ENCODE measurements around the gene MAMSTR.
"Not testable (repeated sequence)": the region's sequence is repeated elsewhere in the genome, so short reads cannot be mapped to it uniquely, and the experiment has no call there.

Gene MAMSTR, protein sequence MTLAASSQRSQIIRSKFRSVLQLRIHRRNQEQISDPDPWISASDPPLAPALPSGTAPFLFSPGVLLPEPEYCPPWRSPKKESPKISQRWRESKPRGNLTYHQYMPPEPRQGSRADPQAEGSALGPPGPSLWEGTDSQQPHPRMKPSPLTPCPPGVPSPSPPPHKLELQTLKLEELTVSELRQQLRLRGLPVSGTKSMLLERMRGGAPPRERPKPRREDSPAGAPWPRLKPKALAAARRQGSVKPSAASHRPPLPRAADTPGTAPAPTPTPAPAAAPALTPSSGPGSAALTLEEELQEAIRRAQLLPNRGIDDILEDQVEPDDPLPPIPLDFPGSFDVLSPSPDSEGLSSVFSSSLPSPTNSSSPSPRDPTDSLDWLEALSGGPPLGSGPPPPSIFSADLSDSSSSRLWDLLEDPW

GRCh38 chr19:48719263-48720171, at the start of gene MAMSTR:
TSS of gene MAMSTR (minus strand) at chr19:48719725. CDS start at chr19:48719031, 694 bp downstream.
- Histone ChIP-seq H3K9ac (ENCODE audit: low read depth, low read length) (peak within 1 kb of the TSS; percentile 79; the same call in 1 of the 2 replicates), H3K36me3 (ENCODE audit: insufficient read depth, low read length) (no peaks in the 10 kb centered on the region), H3K4me1 (ENCODE audit: insufficient read depth, low read length) (peaks cover 14% of the 10 kb centered on the region; the same call in 1 of the 2 replicates), H3K9me3 (ENCODE audit: control insufficient read depth, insufficient read depth, low read length) (no peaks in the 10 kb centered on the region)

DNA sequence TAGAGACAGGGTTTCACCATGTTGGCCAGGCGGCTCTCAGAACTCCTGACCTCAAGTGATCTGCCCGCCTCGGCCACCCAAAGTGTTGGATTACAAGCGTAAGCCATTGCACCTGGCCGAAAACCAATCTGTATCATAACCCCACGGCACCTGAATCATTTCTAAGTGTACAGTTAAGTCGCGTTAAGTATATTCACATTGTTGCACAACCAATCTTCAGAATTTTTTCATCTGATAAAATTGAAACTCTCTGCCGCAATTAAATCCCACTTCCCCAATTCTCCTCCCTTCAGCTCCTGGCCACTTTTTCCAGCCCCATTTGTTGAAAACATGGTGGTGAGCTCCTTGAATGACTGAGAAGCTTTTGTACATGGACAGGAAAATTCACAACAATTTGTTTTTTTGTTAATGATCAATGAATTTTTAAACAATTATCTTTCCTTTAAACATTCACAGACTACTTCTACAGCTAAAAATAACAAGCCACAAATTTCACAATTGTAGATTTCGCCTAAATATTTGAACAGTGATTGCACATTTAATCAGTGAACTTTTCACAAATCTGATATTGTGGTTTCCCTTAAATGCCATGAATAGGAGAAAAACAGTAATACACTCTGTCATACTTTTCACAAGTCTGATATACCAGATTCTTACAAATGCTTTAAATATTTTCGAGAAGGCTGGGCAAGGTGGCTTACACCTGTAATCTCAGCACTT, 49.6 kb upstream of the MAMSTR start:
- Histone ChIP-seq H3K9ac (ENCODE audit: low read depth, low read length) (no peak overlapping the region), H3K4me1 (ENCODE audit: insufficient read depth, low read length) (peaks cover 4% of the 10 kb centered on the region; the same call in 1 of the 2 replicates), H3K9me3 (ENCODE audit: control insufficient read depth, insufficient read depth, low read length) (no peaks in the 10 kb centered on the region), H3K36me3 (ENCODE audit: insufficient read depth, low read length) (no peaks in the 10 kb centered on the region)

DNA sequence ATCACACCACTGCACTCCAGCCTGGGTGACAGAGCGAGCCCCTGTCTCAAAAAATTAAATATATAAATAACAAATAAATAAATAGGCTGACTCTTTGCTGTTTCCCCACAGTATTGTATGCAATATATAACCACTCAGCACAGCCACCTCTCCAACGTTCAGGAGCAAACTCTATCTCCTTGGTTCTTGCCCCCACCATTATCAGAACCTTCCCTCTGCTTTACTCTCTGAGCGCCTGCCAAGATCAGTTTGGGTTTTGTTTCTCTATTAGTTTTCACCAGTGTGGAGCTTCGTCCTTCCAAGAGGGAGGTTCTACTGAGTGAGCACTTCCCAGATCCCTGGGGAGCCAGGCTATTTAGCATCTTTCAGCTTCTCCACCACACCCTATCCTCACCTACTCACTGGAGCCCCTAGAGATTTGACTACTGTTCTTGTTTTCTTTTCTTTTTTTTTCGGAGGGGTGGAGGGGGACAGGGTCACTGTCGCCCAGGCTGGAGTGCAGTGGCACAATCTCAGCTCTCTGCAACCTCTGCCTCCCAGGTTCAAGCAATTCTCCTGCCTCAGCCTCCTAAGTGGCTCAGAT, 48.7 kb upstream of the MAMSTR start:
- H3K4me1 ChIP-seq (ENCODE audit: insufficient read depth, low read length); H3K36me3 ChIP-seq (ENCODE audit: insufficient read depth, low read length); H3K9ac ChIP-seq (ENCODE audit: low read depth, low read length); H3K9me3 ChIP-seq (ENCODE audit: control insufficient read depth, insufficient read depth, low read length): not testable (repeated sequence)

DNA sequence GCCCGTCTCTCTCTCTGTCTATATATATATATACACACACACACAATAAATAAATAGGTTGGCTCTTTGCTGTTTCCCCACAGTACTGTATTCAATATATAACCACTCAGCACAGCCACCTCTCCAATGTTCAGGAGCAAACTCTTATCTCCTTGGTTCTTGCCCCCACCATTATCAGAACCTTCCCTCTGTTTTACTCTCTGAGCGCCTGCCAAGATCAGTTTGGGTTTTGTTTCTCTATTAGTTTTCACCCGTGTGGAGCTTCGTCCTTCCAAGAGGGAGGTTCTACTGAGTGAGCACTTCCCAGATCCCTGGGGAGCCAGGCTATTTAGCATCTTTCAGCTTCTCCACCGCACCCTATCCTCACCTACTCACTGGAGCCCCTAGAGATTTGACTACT, 46.3 kb upstream of the MAMSTR start:
- H3K4me1 ChIP-seq (ENCODE audit: insufficient read depth, low read length); H3K9me3 ChIP-seq (ENCODE audit: control insufficient read depth, insufficient read depth, low read length); H3K9ac ChIP-seq (ENCODE audit: low read depth, low read length); H3K36me3 ChIP-seq (ENCODE audit: insufficient read depth, low read length): not testable (repeated sequence)

DNA sequence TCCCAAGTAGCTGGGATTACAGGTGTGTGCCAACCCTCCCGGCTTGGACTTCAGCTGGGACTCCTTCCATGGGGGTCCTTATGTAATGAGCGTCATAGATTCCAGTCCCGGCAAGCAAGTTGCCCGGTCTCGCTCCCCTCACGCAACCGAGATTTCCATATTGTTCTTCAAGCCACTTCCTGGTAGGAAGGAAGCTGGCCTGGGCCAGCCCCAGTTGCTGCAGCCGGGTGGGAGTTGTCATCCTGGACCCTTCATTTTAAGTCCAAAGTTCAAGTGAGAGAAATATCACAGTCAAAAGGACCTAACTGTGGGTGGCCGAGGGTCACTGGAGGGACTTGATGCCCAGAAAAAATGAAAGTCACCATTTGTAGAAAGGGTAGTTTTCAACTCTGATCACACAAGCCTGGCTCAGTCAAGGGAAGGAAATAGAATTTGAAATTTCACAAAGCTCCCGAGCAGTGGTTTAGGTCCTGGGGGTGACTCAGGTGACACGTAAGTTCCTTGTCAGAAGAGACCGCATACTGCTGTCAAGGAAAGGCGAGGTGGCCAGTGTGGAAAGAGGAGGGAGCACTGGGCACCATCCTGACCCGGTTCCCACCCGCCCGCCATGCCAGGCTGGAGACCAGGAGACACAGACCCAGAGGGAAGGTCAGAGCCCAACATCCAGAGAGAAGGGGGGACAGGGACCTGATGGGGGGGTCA, 41.1 kb upstream of the MAMSTR start:
- no peak overlapping the region for H3K9ac ChIP-seq (ENCODE audit: low read depth, low read length)

DNA sequence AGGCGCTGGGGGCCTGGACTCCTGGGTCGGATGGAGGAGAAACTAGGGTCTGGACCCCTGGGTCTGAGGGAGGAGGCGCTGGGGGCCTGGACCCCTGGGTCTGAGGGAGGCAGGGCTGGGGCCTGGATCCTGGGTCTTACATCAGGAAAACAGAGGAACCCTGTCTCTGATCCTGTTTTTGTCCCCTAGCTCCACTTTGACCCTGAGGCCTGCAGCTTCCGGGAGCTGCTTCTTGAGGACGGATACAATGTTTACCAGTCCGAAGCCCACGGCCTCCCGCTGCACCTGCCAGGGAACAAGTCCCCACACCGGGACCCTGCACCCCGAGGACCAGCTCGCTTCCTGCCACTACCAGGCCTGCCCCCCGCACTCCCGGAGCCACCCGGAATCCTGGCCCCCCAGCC, 38.2 kb upstream of the MAMSTR start:
- Histone ChIP-seq H3K9ac (ENCODE audit: low read depth, low read length) (no peak overlapping the region), H3K9me3 (ENCODE audit: control insufficient read depth, insufficient read depth, low read length) (no peaks in the 10 kb centered on the region), H3K4me1 (ENCODE audit: insufficient read depth, low read length) (peaks cover 11% of the 10 kb centered on the region; the same call in 1 of the 2 replicates), H3K36me3 (ENCODE audit: insufficient read depth, low read length) (no peaks in the 10 kb centered on the region)

More for the DNA sequence above, 41.1 kb upstream of the MAMSTR start:
- no peaks in the 10 kb centered on the region for H3K9me3 ChIP-seq (ENCODE audit: control insufficient read depth, insufficient read depth, low read length)
- H3K36me3 ChIP-seq (ENCODE audit: insufficient read depth, low read length): no peaks in the 10 kb centered on the region
- H3K4me1 ChIP-seq (ENCODE audit: insufficient read depth, low read length): peaks cover under 1% of the 10 kb centered on the region; the same call in 1 of the 2 replicates

DNA sequence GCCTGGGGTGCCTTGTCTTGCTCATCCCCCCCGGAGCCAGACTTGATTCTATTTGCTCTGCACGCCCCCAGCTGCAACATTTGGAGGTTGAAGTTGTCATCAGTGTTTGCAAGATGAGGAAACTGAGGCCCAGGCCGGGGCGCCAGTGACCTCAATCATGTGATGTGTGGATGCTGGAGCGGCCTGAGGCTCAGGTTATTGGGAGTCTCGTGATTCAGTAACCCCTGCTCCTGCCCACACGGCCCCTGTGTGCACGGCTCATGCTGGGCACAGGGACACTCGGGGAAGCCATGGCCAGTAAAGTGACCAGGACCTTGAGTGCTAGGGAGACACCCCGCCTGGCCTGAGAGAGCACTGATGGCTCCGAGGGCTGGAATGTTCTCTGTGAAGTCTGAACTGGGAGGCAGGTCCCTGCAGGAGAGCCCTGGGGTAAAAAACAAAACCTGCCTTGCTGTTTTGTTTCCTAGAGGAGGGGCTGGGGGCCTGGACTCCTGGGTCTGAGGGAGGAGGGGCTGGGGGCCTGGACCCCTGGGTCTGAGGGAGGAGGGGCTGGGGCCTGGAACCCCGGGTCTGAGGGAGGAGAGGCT, 37.7 kb upstream of the MAMSTR start:
- no peaks in the 10 kb centered on the region for H3K36me3 ChIP-seq (ENCODE audit: insufficient read depth, low read length)
- H3K9me3 ChIP-seq (ENCODE audit: control insufficient read depth, insufficient read depth, low read length): no peaks in the 10 kb centered on the region
- no peak overlapping the region for H3K9ac ChIP-seq (ENCODE audit: low read depth, low read length)
- peaks cover 11% of the 10 kb centered on the region; the same call in 1 of the 2 replicates for H3K4me1 ChIP-seq (ENCODE audit: insufficient read depth, low read length)

GRCh38 chr19:48756686-48757085, 37.2 kb upstream of the MAMSTR start:
- H3K9me3 ChIP-seq (ENCODE audit: control insufficient read depth, insufficient read depth, low read length): no peaks in the 10 kb centered on the region
- no peak overlapping the region for H3K9ac ChIP-seq (ENCODE audit: low read depth, low read length)
- no peaks in the 10 kb centered on the region for H3K36me3 ChIP-seq (ENCODE audit: insufficient read depth, low read length)
- H3K4me1 ChIP-seq (ENCODE audit: insufficient read depth, low read length): peaks cover 11% of the 10 kb centered on the region; the same call in 1 of the 2 replicates

GRCh38 chr19:48756212-48756611, 36.7 kb upstream of the MAMSTR start:
- H3K9ac ChIP-seq (ENCODE audit: low read depth, low read length): no peak overlapping the region
- H3K9me3 ChIP-seq (ENCODE audit: control insufficient read depth, insufficient read depth, low read length): no peaks in the 10 kb centered on the region
- peaks cover 11% of the 10 kb centered on the region; the same call in 1 of the 2 replicates for H3K4me1 ChIP-seq (ENCODE audit: insufficient read depth, low read length)
- no peaks in the 10 kb centered on the region for H3K36me3 ChIP-seq (ENCODE audit: insufficient read depth, low read length)

GRCh38 chr19:48755787-48756186, 36.3 kb upstream of the MAMSTR start:
- peaks cover 11% of the 10 kb centered on the region; the same call in 1 of the 2 replicates for H3K4me1 ChIP-seq (ENCODE audit: insufficient read depth, low read length)
- H3K9me3 ChIP-seq (ENCODE audit: control insufficient read depth, insufficient read depth, low read length): no peaks in the 10 kb centered on the region
- no peak overlapping the region for H3K9ac ChIP-seq (ENCODE audit: low read depth, low read length)
- H3K36me3 ChIP-seq (ENCODE audit: insufficient read depth, low read length): no peaks in the 10 kb centered on the region

- H3K4me1 ChIP-seq (ENCODE audit: insufficient read depth, low read length): peaks cover 11% of the 10 kb centered on the region; the same call in 1 of the 2 replicates
- peak within 1 kb of the TSS; percentile 21; the same call in 1 of the 2 replicates for H3K9ac ChIP-seq (ENCODE audit: low read depth, low read length)
Observed at GRCh38 chr19:48755084-48755641, 35.6 kb upstream of the MAMSTR start, which contains the start of gene FGF21. TSS of gene FGF21 (plus strand) at chr19:48755524. CDS start at chr19:48756237, 713 bp downstream.

DNA sequence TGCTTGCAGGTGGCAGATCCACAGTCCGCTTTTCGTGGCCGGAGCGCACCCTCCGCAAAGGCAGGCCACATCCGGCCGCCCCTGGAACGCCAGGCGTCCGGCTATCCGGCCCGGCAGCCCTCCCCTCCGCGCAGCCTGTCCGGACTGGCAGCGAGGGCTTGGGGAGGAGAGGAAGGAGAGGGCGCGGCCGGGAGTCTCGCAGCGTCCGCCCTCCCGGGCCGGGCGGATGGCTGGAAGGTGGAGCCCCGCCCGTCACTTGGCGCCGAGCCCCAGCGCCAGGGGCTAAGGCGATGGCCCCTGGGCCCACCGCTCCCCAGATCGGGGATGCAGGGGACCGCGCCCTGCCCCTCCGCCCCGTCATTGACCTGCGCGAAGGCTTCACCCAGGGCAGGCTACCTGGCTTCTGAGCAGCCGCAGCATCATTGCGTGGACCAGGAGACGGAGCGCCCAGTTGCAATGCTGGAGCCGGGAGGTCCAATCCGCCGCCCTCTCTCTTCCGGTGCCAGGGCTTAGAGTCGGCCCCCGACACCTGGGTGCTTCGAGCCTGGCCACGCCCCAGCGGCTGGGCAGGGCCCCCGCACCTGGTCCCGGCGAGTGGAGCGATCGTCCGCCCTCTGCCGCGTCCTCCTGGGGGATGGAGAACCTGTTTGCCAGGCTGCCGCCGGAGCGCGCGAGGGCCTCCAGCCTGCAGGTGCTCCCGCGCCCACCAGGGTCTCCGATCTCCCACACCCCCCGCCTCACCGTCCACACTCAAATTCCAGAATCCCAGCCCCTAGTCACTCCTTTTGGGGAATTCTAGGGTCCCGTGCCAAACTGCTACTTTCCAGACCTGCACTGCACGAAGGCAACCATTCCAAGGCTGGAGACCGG, 33.2 kb upstream of the MAMSTR start, which contains the start of gene FUT1:
TSS of gene FUT1 (minus strand) at position 146 of the 870 bp plus-strand sequence. CDS start 1,360 bp downstream, outside the sequence.
- peaks cover 9% of the 10 kb centered on the region; the same call in 1 of the 2 replicates for H3K36me3 ChIP-seq (ENCODE audit: insufficient read depth, low read length)
- H3K9me3 ChIP-seq (ENCODE audit: control insufficient read depth, insufficient read depth, low read length): no peaks in the 10 kb centered on the region
- H3K4me1 ChIP-seq (ENCODE audit: insufficient read depth, low read length): peaks cover 11% of the 10 kb centered on the region; the same call in 1 of the 2 replicates
- peak within 1 kb of the TSS; percentile 95 for H3K9ac ChIP-seq (ENCODE audit: low read depth, low read length)

More at GRCh38 chr19:48755084-48755641, 35.6 kb upstream of the MAMSTR start, which contains the start of gene FGF21:
- Histone ChIP-seq H3K36me3 (ENCODE audit: insufficient read depth, low read length) (peaks cover 3% of the 10 kb centered on the region; the same call in 1 of the 2 replicates), H3K9me3 (ENCODE audit: control insufficient read depth, insufficient read depth, low read length) (no peaks in the 10 kb centered on the region)

All from ES-I3 (cell line).